WTC11 (cell line): ENCODE measurements around the gene MTHFD1L. TPM values are rescaled to one million over a fixed set of nuclear protein-coding genes. Genes with fewer than 3 reads are reported as not detected.

Experiments used
- ATAC-seq: fragments of 200-7000 bp; cut with Tn5 transposase; 2 replicates; pipeline ENCODE4 v1.10.0; 2021; ENCODE audit warnings: mild to moderate bottlenecking, moderate library complexity
- CTCF ChIA-PET: fragments of 300-600 bp; sonication (Branson Sonifier 250); formaldehyde crosslinking; loops from one replicate; lab custom pipeline; 2021; ENCODE audit warnings: antibody characterized with exemption; lab: Charles Lee
- POLR2A ChIA-PET: fragments of 350-600 bp; sonication (Branson Sonifier 250); formaldehyde crosslinking; loops from one replicate; lab custom pipeline; 2021; ENCODE audit warnings: antibody characterized with exemption; lab: Charles Lee
- DNase-seq: peaks from one replicate; pipeline ENCODE4 v3.0.0; 2021; ENCODE audit warnings: low spot score
- H3K27ac Mint-ChIP-seq: 2 replicates; pipeline ENCODE4 v1.8.0; 2021; ENCODE audit warnings: mixed read lengths
- H3K27me3 Mint-ChIP-seq: 2 replicates; pipeline ENCODE4 v1.8.0; 2021; ENCODE audit warnings: low read depth, mild to moderate bottlenecking, moderate library complexity, mixed read lengths
- H3K36me3 Mint-ChIP-seq: 2 replicates; pipeline ENCODE4 v1.8.0; 2021; ENCODE audit warnings: mixed read lengths
- H3K4me1 Mint-ChIP-seq: 2 replicates; pipeline ENCODE4 v1.8.0; 2022; ENCODE audit warnings: mixed read lengths
- H3K4me3 Mint-ChIP-seq: 2 replicates; pipeline ENCODE4 v1.8.0; 2021; ENCODE audit warnings: mild to moderate bottlenecking, moderate library complexity, mixed read lengths
- H3K9me3 Mint-ChIP-seq: 2 replicates; pipeline ENCODE4 v1.8.0; 2021; ENCODE audit warnings: mixed read lengths
- AR ChIP-seq: fragments of 250-450 bp; sonication (Bioruptor Pico); IDR thresholded peaks from 2 replicates; pipeline ENCODE4 v1.9.0; 2021; ENCODE audit warnings: mild to moderate bottlenecking
- E2F4 ChIP-seq: sonication (generic); formaldehyde crosslinking; IDR thresholded peaks from 2 replicates; pipeline ENCODE4 v1.8.1; 2022; ENCODE audit warnings: low read depth, mild to moderate bottlenecking, moderate library complexity, missing genetic modification reagents, borderline replicate concordance
- PREB ChIP-seq: sonication (generic); formaldehyde crosslinking; IDR thresholded peaks from 2 replicates; pipeline ENCODE4 v1.8.1; 2022; ENCODE audit warnings: mild to moderate bottlenecking, missing genetic modification reagents, moderate library complexity, borderline replicate concordance
- SMAD3 ChIP-seq: sonication (generic); formaldehyde crosslinking; IDR thresholded peaks from 2 replicates; pipeline ENCODE4 v1.8.0; 2022; ENCODE audit warnings: missing genetic modification reagents, mild to moderate bottlenecking, borderline replicate concordance
- STAT6 ChIP-seq: sonication (generic); formaldehyde crosslinking; conservative IDR thresholded peaks from 2 replicates; pipeline ENCODE4 v1.8.1; 2023; ENCODE audit warnings: mild to moderate bottlenecking, low read depth, missing genetic modification reagents, moderate library complexity
- ZBTB21 ChIP-seq: sonication (generic); formaldehyde crosslinking; IDR thresholded peaks from 2 replicates; pipeline ENCODE4 v1.8.1; 2023; ENCODE audit warnings: mild to moderate bottlenecking, missing genetic modification reagents, borderline replicate concordance
- ZMAT4 ChIP-seq: fragments of 250-450 bp; sonication (Bioruptor Pico); IDR thresholded peaks from 2 replicates; pipeline ENCODE4 v1.9.0; 2021; ENCODE audit warnings: mild to moderate bottlenecking
- ZNF263 ChIP-seq: sonication (generic); formaldehyde crosslinking; IDR thresholded peaks from 2 replicates; pipeline ENCODE4 v1.8.1; 2022; ENCODE audit warnings: low read depth, mild to moderate bottlenecking, moderate library complexity, missing genetic modification reagents
- ZNF317 ChIP-seq: sonication (generic); formaldehyde crosslinking; IDR thresholded peaks from 2 replicates; pipeline ENCODE4 v1.8.1; 2023; ENCODE audit warnings: low read depth, mild to moderate bottlenecking, moderate library complexity, missing genetic modification reagents, borderline replicate concordance
- ZNF425 ChIP-seq: fragments of 250-450 bp; sonication (Bioruptor Pico); conservative IDR thresholded peaks from 2 replicates; pipeline ENCODE4 v1.9.0; 2021; ENCODE audit warnings: mild to moderate bottlenecking
- total RNA-seq: library from RNA; stranded (reverse); gene quantifications from 3 replicates; pipeline ENCODE4 v1.2.3, GENCODE V29; 2021
- TF ChIP-seq, protein P1 (sequence below): sonication (generic); formaldehyde crosslinking; IDR thresholded peaks from 2 replicates; pipeline ENCODE4 v1.8.1; 2023; ENCODE audit warnings: mild to moderate bottlenecking, missing genetic modification reagents, moderate library complexity
- TF ChIP-seq, protein P2 (sequence below): sonication (generic); formaldehyde crosslinking; IDR thresholded peaks from 2 replicates; pipeline ENCODE4 v1.8.1; 2023; ENCODE audit warnings: mild to moderate bottlenecking, missing genetic modification reagents, borderline replicate concordance
- TF ChIP-seq, protein P3 (sequence below): fragments of 250-450 bp; sonication (Bioruptor Pico); IDR thresholded peaks from 2 replicates; pipeline ENCODE4 v2.1.2; 2022; ENCODE audit warnings: mild to moderate bottlenecking, moderate library complexity
- TF ChIP-seq, protein P4 (sequence below): sonication (generic); formaldehyde crosslinking; IDR thresholded peaks from 2 replicates; pipeline ENCODE4 v1.8.1; 2023; ENCODE audit warnings: mild to moderate bottlenecking, missing genetic modification reagents, moderate library complexity

MTHFD1L gene
- total RNA-seq, 1 experiment from 2014 or later = 104 TPM

DNA sequence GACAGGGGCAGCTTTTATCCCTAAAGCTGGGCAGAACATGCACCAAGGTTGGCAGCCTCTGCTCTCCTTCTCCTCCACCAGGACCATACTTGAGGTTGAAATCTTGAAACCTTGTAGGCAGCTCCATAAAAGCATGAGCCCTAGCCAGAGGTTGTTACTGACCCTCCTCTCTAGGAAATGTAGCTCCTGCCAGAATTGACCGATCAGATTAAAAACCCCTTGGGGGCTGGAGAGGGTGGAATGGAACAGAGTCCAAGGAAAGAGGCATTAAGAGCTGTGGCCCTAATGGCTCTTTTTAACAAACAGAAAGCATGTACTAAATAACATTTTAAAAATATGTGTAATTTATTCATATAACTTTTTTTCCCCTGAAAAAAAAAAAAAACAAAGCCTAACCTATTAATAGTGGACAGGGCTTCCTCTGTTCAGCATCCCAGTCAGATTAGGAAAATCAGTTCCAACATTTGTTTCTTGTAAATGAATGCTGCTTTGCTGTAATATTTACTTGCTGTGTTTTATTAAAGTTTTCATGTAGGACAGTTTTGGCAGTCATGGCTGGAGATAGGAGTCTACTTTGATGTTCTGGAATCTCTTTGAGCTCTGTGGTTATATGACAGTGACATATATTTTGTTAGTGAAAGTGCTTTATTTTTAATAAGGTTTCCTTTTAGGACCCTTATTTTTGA, 41.3 kb downstream of the MTHFD1L start:
- ATAC-seq = no peak
- Mint-ChIP-seq H3K27me3 (no peaks in the 10 kb centered on the region), H3K4me3 (no peak overlapping the region), H3K27ac (no peak overlapping the region), H3K9me3 (no peaks in the 10 kb centered on the region), H3K36me3 (peaks cover 25% of the 10 kb centered on the region), H3K4me1 (peaks cover 4% of the 10 kb centered on the region; the same call in 1 of the 2 replicates)
- no peak for TF ChIP-seq ZMAT4 (CRISPR knock-in tag)
- no peak for TF ChIP-seq E2F4 (CRISPR knock-in tag)
- no peak for TF ChIP-seq AR (CRISPR knock-in tag)
- TF ChIP-seq, protein P1, sequence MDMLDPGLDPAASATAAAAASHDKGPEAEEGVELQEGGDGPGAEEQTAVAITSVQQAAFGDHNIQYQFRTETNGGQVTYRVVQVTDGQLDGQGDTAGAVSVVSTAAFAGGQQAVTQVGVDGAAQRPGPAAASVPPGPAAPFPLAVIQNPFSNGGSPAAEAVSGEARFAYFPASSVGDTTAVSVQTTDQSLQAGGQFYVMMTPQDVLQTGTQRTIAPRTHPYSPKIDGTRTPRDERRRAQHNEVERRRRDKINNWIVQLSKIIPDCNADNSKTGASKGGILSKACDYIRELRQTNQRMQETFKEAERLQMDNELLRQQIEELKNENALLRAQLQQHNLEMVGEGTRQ (CRISPR knock-in tag) = no peak
- no peak for TF ChIP-seq SMAD3 (CRISPR knock-in tag)
- TF ChIP-seq ZNF425 (CRISPR knock-in tag) = no peak
- CTCF ChIA-PET = no interaction called here
- POLR2A ChIA-PET = interaction anchor here (0.7 kb wide), 1 partner anchor 13 kb away, joined by 4 read pairs; no protein-coding TSS in a partner anchor
- no peak for DNase-seq

DNA sequence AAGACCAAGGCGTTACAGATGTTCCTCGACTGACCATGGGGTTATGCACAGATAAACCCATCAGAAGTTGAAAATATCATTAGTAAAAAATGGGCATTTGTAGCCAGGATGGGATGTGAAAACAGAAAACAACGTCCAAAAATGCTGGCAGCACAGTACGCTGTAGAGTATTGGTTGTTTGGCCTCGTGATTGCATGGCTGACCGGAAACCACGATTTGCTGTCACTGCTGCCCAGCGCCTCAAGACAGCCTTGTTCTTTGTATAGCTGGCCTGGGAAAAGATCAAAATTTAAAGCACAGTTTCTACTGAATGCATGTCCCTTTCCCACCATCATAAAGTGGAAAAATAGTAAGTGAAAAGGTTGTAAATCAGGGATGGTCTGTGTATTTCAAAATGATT, 41.9 kb downstream of the MTHFD1L start:
- ATAC-seq (no peak), DNase-seq (no peak)
- CTCF ChIA-PET = no interaction called here
- no peak overlapping the region for H3K4me3 Mint-ChIP-seq
- no peaks in the 10 kb centered on the region for H3K27me3 Mint-ChIP-seq
- no peak overlapping the region for H3K27ac Mint-ChIP-seq
- no peaks in the 10 kb centered on the region for H3K9me3 Mint-ChIP-seq
- peaks cover 29% of the 10 kb centered on the region for H3K36me3 Mint-ChIP-seq
- POLR2A ChIA-PET = no interaction called here
- no peaks in the 10 kb centered on the region for H3K4me1 Mint-ChIP-seq
- TF ChIP-seq, protein P2, sequence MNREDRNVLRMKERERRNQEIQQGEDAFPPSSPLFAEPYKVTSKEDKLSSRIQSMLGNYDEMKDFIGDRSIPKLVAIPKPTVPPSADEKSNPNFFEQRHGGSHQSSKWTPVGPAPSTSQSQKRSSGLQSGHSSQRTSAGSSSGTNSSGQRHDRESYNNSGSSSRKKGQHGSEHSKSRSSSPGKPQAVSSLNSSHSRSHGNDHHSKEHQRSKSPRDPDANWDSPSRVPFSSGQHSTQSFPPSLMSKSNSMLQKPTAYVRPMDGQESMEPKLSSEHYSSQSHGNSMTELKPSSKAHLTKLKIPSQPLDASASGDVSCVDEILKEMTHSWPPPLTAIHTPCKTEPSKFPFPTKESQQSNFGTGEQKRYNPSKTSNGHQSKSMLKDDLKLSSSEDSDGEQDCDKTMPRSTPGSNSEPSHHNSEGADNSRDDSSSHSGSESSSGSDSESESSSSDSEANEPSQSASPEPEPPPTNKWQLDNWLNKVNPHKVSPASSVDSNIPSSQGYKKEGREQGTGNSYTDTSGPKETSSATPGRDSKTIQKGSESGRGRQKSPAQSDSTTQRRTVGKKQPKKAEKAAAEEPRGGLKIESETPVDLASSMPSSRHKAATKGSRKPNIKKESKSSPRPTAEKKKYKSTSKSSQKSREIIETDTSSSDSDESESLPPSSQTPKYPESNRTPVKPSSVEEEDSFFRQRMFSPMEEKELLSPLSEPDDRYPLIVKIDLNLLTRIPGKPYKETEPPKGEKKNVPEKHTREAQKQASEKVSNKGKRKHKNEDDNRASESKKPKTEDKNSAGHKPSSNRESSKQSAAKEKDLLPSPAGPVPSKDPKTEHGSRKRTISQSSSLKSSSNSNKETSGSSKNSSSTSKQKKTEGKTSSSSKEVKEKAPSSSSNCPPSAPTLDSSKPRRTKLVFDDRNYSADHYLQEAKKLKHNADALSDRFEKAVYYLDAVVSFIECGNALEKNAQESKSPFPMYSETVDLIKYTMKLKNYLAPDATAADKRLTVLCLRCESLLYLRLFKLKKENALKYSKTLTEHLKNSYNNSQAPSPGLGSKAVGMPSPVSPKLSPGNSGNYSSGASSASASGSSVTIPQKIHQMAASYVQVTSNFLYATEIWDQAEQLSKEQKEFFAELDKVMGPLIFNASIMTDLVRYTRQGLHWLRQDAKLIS (CRISPR knock-in tag) = no peak
- TF ChIP-seq, protein P3, sequence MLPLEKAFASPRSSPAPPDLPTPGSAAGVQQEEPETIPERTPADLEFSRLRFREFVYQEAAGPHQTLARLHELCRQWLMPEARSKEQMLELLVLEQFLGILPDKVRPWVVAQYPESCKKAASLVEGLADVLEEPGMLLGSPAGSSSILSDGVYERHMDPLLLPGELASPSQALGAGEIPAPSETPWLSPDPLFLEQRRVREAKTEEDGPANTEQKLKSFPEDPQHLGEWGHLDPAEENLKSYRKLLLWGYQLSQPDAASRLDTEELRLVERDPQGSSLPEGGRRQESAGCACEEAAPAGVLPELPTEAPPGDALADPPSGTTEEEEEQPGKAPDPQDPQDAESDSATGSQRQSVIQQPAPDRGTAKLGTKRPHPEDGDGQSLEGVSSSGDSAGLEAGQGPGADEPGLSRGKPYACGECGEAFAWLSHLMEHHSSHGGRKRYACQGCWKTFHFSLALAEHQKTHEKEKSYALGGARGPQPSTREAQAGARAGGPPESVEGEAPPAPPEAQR (CRISPR knock-in tag) = no peak
- no peak for TF ChIP-seq ZBTB21 (CRISPR knock-in tag)
- TF ChIP-seq STAT6 (CRISPR knock-in tag) = no peak
- TF ChIP-seq ZNF317 (CRISPR knock-in tag) = no peak
- no peak for TF ChIP-seq PREB (CRISPR knock-in tag)
- no peak for TF ChIP-seq ZNF263 (CRISPR knock-in tag)
- TF ChIP-seq, protein P4, sequence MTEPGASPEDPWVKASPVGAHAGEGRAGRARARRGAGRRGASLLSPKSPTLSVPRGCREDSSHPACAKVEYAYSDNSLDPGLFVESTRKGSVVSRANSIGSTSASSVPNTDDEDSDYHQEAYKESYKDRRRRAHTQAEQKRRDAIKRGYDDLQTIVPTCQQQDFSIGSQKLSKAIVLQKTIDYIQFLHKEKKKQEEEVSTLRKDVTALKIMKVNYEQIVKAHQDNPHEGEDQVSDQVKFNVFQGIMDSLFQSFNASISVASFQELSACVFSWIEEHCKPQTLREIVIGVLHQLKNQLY (CRISPR knock-in tag) = no peak
